Renal pelvis (tissue), 4 donors: ENCODE results near the gene ALKBH4. TPM values are rescaled to one million over a fixed set of nuclear protein-coding genes. Genes with fewer than 3 reads are reported as not detected.
"Not testable (repeated sequence)": the region's sequence is repeated elsewhere in the genome, so short reads cannot be mapped to it uniquely, and the experiment has no call there.

Source experiments
- DNase-seq: peaks from one replicate; pipeline ENCODE4 v3.0.0-alpha.2; 2013
- polyA plus RNA-seq, 3 donors: library from polyadenylated mRNA; unstranded; fragments of 120-200 nt; gene quantifications; one replicate each; pipeline ENCODE4 v1.2.1, GENCODE V29; 2013; ENCODE audit not compliant: insufficient read length in 3 of 3

The ALKBH4 gene
- polyA plus RNA-seq, 3 donors: 13.4 to 16.3 (median 14.0) TPM

GRCh38 chr7:102432442-102433218 lies 32.0 kb downstream of the ALKBH4 start:
- no peak for DNase-seq

GRCh38 chr7:102431617-102432298 lies 32.9 kb downstream of the ALKBH4 start:
- no peak for DNase-seq

GRCh38 chr7:102429141-102429899 lies 35.3 kb downstream of the ALKBH4 start:
- no peak for DNase-seq

GRCh38 chr7:102427019-102427405 lies 37.7 kb downstream of the ALKBH4 start:
- DNase-seq: no peak

- DNase-seq: no peak
Measured at GRCh38 chr7:102426268-102427018, 38.2 kb downstream of the ALKBH4 start.

- DNase-seq: no peak
Measured at GRCh38 chr7:102425639-102426267, 38.9 kb downstream of the ALKBH4 start.

- DNase-seq: no peak
Measured at GRCh38 chr7:102424787-102425218, 39.9 kb downstream of the ALKBH4 start.

- no peak for DNase-seq
Measured at GRCh38 chr7:102424129-102424551, 40.5 kb downstream of the ALKBH4 start.

- no peak for DNase-seq
Measured at GRCh38 chr7:102421706-102422240, 42.9 kb downstream of the ALKBH4 start.

GRCh38 chr7:102418592-102418991 lies 46.1 kb downstream of the ALKBH4 start:
- DNase-seq: no peak

- DNase-seq: no peak
Measured at GRCh38 chr7:102417105-102417504, 47.6 kb downstream of the ALKBH4 start.

GRCh38 chr7:102416406-102416805 lies 48.3 kb downstream of the ALKBH4 start:
- DNase-seq: no peak

- DNase-seq: no peak
Measured at GRCh38 chr7:102415685-102416225, 48.9 kb downstream of the ALKBH4 start.

GRCh38 chr7:102413611-102414010 lies 51.1 kb downstream of the ALKBH4 start:
- no peak for DNase-seq

GRCh38 chr7:102413091-102413490 lies 51.6 kb downstream of the ALKBH4 start:
- no peak for DNase-seq

- no peak for DNase-seq
Measured at GRCh38 chr7:102412548-102412947, 52.1 kb downstream of the ALKBH4 start.

- no peak for DNase-seq
Measured at GRCh38 chr7:102410918-102411317, 53.7 kb downstream of the ALKBH4 start.

GRCh38 chr7:102410123-102410522 lies 54.5 kb downstream of the ALKBH4 start:
- DNase-seq: no peak

- no peak for DNase-seq
Measured at GRCh38 chr7:102409340-102409739, 55.3 kb downstream of the ALKBH4 start.

- not testable (repeated sequence) for DNase-seq
Measured at GRCh38 chr7:102408530-102408929, 56.1 kb downstream of the ALKBH4 start.

GRCh38 chr7:102407910-102408309 lies 56.8 kb downstream of the ALKBH4 start:
- no peak for DNase-seq
